Caco-2 (cell line): Measurements from ENCODE around the gene AMZ1. TPM values are rescaled to one million over a fixed set of nuclear protein-coding genes. Genes with fewer than 3 reads are reported as not detected.

Experiments
- BruUV-seq: library from RNA; stranded (reverse); fragments of 400-500 nt; replicated peaks from 2 replicates; lab custom pipeline; 2021; lab: Mats Ljungman, UMichigan
- CTCF ChIA-PET: fragments of 300-600 bp; sonication (Branson Sonifier 250); formaldehyde crosslinking; loops from one replicate; lab custom pipeline; 2022; ENCODE audit warnings: antibody characterized with exemption; lab: Charles Lee
- POLR2A ChIA-PET: fragments of 300-600 bp; sonication (Branson Sonifier 250); formaldehyde crosslinking; loops from one replicate; lab custom pipeline; 2022; ENCODE audit warnings: antibody characterized with exemption; lab: Charles Lee
- DNase-seq, 2 experiments: peaks; one replicate each; pipeline versions ENCODE4 v3.0.0 to v3.0.0-alpha.2; 2020 to 2022
- H3K27me3 ChIP-seq: replicated peaks from 2 replicates; pipeline ENCODE4 v1.6.0; 2011; ENCODE audit warnings: low read length; ENCODE audit not compliant: control insufficient read depth, insufficient read depth
- H3K36me3 ChIP-seq: 2 replicates; pipeline ENCODE4 v1.5.1; 2011; ENCODE audit warnings: low read length; ENCODE audit not compliant: control insufficient read depth, insufficient read depth
- H3K4me1 ChIP-seq: fragments of 250-450 bp; sonication (Bioruptor Pico); 2 replicates; pipeline ENCODE4 v1.5.1; 2020; ENCODE audit warnings: mild to moderate bottlenecking
- H3K4me3 ChIP-seq: 2 replicates; pipeline ENCODE4 v1.5.1; 2011; ENCODE audit warnings: low read depth, mild to moderate bottlenecking, control low read depth, low read length
- H3K9me3 ChIP-seq: fragments of 250-450 bp; sonication (Bioruptor Pico); 2 replicates; pipeline ENCODE4 v1.5.1; 2020; ENCODE audit warnings: mild to moderate bottlenecking, moderate library complexity
- H3K27ac Mint-ChIP-seq: one replicate; pipeline ENCODE4 v1.8.0; 2022; ENCODE audit warnings: mixed read lengths; ENCODE audit not compliant: unreplicated experiment
- H3K27me3 Mint-ChIP-seq: one replicate; pipeline ENCODE4 v1.8.0; 2022; ENCODE audit warnings: mixed read lengths; ENCODE audit not compliant: insufficient read depth, unreplicated experiment
- H3K36me3 Mint-ChIP-seq: one replicate; pipeline ENCODE4 v1.8.0; 2022; ENCODE audit warnings: mild to moderate bottlenecking, mixed read lengths; ENCODE audit not compliant: insufficient read depth, unreplicated experiment
- H3K4me1 Mint-ChIP-seq: one replicate; pipeline ENCODE4 v1.8.0; 2022; ENCODE audit warnings: low read depth, mixed read lengths; ENCODE audit not compliant: unreplicated experiment
- H3K4me3 Mint-ChIP-seq: one replicate; pipeline ENCODE4 v1.8.0; 2022; ENCODE audit warnings: mild to moderate bottlenecking, moderate library complexity, mixed read lengths; ENCODE audit not compliant: unreplicated experiment
- H3K9me3 Mint-ChIP-seq: one replicate; pipeline ENCODE4 v1.8.0; 2022; ENCODE audit warnings: mixed read lengths; ENCODE audit not compliant: unreplicated experiment
- intact Hi-C: fragments of 100-400 bp; cut with micrococcal nuclease; formaldehyde crosslinking; loops from one replicate; pipeline ENCODE4 v1.10.0; 2022; ENCODE audit not compliant: unreplicated experiment
- total RNA-seq: library from RNA; stranded (reverse); gene quantifications from 2 replicates; pipeline ENCODE4 v1.2.3, GENCODE V29; 2022
- TF ChIP-seq, protein P1 (sequence below), 2 experiments: fragments of 200-600 bp in 1 of 2; IDR thresholded peaks; 1 replicate in 1 of 2; 2 replicates in 1 of 2; pipeline versions ENCODE4 v1.5.1 to v1.8.0; 2011 to 2022; ENCODE audit warnings: antibody characterized with exemption in 1 of 2, control low read depth in 1 of 2, inconsistent platforms in 1 of 2, low read depth in 1 of 2, low read length in 1 of 2, mild to moderate bottlenecking in 1 of 2, moderate library complexity in 1 of 2; ENCODE audit not compliant: insufficient read depth in 1 of 2, severe bottlenecking in 1 of 2, unreplicated experiment in 1 of 2

Gene AMZ1
- total RNA-seq, 1 experiment from 2014 or later, result 0.11 TPM

DNA sequence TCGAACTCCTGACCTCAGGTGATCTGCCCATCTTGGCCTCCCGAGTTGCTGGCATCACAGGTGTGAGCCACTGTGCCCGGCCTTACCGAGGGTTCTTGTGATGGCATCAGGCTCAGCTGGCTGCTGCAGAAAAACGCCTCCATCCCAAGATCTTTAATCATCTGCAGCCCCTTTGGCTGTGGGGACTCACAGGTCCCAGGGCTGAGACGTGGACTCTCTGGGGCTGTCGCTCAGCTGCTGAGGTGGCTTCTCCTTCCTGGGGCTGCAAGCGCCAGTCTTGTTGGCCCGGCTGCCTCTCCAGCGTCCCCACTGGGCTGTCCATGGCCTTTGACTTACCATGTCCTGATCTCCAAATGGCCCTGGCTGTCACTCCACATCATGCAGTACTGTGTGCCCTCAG, 20.0 kb downstream of the AMZ1 start:
- no TSS peak for BruUV-seq

DNA sequence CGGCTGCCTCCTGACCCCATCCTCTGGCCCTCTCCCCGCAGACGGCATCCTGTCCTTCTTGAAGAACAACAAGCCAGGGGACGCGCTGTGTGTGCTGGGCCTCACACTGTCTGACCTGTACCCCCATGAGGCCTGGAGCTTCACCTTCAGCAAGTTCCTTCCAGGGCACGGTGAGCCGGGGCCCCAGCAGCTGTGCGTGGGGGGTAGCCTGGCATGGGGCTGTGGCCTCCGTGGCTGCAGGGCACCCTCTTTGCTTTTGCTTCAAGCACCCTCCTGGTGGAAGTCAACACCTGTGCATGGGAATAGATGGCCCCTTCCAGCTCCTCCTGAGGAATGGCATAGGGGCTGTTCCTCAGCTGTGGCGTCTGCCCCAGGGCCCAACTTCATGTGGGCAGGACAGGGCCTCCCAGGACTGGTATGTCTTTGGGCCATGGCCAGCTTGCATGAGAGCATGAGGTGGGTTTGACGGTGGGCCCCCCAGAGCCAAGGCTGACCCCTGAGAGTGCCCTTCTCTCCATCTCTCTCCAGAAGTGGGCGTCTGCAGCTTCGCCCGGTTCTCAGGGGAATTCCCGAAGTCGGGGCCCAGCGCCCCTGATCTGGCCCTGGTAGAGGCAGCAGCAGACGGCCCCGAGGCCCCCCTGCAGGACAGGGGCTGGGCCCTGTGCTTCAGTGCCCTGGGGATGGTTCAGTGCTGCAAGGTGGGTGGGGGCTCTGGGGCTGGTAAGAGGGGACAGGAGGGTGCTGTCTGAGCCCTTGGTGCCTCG, 20.7 kb downstream of the AMZ1 start:
- intact Hi-C loops, result no loop called here
- H3K36me3 ChIP-seq, result no peaks in the 10 kb centered on the region
- no peaks in the 10 kb centered on the region for H3K9me3 Mint-ChIP-seq
- TF ChIP-seq, protein P1, sequence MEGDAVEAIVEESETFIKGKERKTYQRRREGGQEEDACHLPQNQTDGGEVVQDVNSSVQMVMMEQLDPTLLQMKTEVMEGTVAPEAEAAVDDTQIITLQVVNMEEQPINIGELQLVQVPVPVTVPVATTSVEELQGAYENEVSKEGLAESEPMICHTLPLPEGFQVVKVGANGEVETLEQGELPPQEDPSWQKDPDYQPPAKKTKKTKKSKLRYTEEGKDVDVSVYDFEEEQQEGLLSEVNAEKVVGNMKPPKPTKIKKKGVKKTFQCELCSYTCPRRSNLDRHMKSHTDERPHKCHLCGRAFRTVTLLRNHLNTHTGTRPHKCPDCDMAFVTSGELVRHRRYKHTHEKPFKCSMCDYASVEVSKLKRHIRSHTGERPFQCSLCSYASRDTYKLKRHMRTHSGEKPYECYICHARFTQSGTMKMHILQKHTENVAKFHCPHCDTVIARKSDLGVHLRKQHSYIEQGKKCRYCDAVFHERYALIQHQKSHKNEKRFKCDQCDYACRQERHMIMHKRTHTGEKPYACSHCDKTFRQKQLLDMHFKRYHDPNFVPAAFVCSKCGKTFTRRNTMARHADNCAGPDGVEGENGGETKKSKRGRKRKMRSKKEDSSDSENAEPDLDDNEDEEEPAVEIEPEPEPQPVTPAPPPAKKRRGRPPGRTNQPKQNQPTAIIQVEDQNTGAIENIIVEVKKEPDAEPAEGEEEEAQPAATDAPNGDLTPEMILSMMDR (IDR thresholded peaks at IDR 0.05; ENCODE audit: insufficient read depth in 1 of 2, low read depth in 1 of 2, low read length in 1 of 2, severe bottlenecking in 1 of 2, unreplicated experiment in 1 of 2), result no peak
- H3K4me1 Mint-ChIP-seq, result no peaks in the 10 kb centered on the region
- no peak overlapping the region for H3K4me3 ChIP-seq
- no TSS peak for BruUV-seq
- no peaks in the 10 kb centered on the region for H3K27me3 ChIP-seq
- H3K36me3 Mint-ChIP-seq, result peaks cover 30% of the 10 kb centered on the region
- H3K4me1 ChIP-seq, result no peaks in the 10 kb centered on the region
- H3K27ac Mint-ChIP-seq, result no peak overlapping the region
- DNase-seq, result no peak
- H3K27me3 Mint-ChIP-seq, result no peaks in the 10 kb centered on the region
- no peaks in the 10 kb centered on the region for H3K9me3 ChIP-seq
- POLR2A ChIA-PET, result no interaction called here
- CTCF ChIA-PET, result interaction anchor here (1.0 kb wide), 1 partner anchor 10 kb away, joined by 3 read pairs; no protein-coding TSS in a partner anchor
- no peak overlapping the region for H3K4me3 Mint-ChIP-seq

More for the DNA sequence above, 20.0 kb downstream of the AMZ1 start:
- no peak overlapping the region for H3K27ac Mint-ChIP-seq
- no peaks in the 10 kb centered on the region for H3K9me3 Mint-ChIP-seq
- H3K27me3 Mint-ChIP-seq, result no peaks in the 10 kb centered on the region
- no peaks in the 10 kb centered on the region for H3K9me3 ChIP-seq
- no peak for DNase-seq
- intact Hi-C loops, result no loop called here
- POLR2A ChIA-PET, result no interaction called here
- H3K4me1 ChIP-seq, result no peaks in the 10 kb centered on the region
- H3K36me3 ChIP-seq, result no peaks in the 10 kb centered on the region
- TF ChIP-seq, protein P1 (IDR thresholded peaks at IDR 0.05; ENCODE audit: insufficient read depth in 1 of 2, low read depth in 1 of 2, low read length in 1 of 2, severe bottlenecking in 1 of 2, unreplicated experiment in 1 of 2), result no peak
- no peak overlapping the region for H3K4me3 Mint-ChIP-seq
- peaks cover 25% of the 10 kb centered on the region for H3K36me3 Mint-ChIP-seq
- no peaks in the 10 kb centered on the region for H3K4me1 Mint-ChIP-seq
- H3K27me3 ChIP-seq, result no peaks in the 10 kb centered on the region
- CTCF ChIA-PET, result interaction anchor here (0.6 to 1.0 kb wide), 2 partner anchors 11 to 37 kb away, joined by 3 read pairs; no protein-coding TSS in a partner anchor
- H3K4me3 ChIP-seq, result no peak overlapping the region

DNA sequence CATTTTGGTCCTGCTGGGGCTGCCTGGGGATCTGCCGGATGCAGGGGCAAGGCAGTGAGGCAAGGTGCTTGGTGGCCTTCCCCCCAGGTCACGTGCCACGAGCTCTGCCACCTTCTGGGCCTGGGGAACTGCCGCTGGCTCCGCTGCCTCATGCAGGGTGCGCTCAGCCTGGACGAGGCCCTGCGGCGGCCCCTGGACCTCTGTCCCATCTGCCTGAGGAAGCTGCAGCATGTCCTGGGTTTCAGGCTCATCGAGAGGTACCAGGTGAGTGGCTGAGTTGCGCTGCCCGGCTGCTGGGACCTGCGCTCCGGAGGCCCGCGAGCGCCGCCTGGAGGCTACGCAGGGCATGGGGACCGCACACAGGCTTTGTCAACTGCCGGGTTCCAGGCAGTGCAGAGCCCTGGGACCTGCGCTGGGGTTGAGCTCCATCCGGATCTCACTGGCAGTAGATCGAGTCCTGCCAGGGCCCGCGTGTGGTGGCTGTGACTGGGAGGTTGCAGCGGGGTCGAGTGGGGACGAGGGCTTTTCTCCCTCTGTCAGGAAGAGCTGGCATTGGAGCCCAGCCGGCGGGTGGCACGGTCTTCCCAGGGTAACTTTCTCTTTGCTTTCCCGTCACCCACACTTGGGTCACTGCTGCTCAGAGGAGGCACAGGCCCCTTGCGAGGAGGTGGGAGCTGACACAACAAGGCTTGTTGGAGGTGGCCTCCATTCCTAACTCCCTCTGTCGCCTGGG, 21.7 kb downstream of the AMZ1 start:
- Mint-ChIP-seq H3K27me3 (no peaks in the 10 kb centered on the region), H3K27ac (no peak overlapping the region), H3K9me3 (no peaks in the 10 kb centered on the region), H3K4me3 (no peak overlapping the region), H3K36me3 (peaks cover 36% of the 10 kb centered on the region), H3K4me1 (no peaks in the 10 kb centered on the region)
- peak in 1 of 2 experiments; percentile 34 for DNase-seq
- TF ChIP-seq, protein P1 (IDR thresholded peaks at IDR 0.05; ENCODE audit: insufficient read depth in 1 of 2, low read depth in 1 of 2, low read length in 1 of 2, severe bottlenecking in 1 of 2, unreplicated experiment in 1 of 2), result peak in 1 of 2 experiments; percentile 27
- POLR2A ChIA-PET, result no interaction called here
- Histone ChIP-seq H3K27me3 (no peaks in the 10 kb centered on the region), H3K4me3 (no peak overlapping the region), H3K9me3 (no peaks in the 10 kb centered on the region), H3K36me3 (no peaks in the 10 kb centered on the region), H3K4me1 (no peaks in the 10 kb centered on the region)
- CTCF ChIA-PET, result interaction anchor here (0.5 to 0.6 kb wide), 4 partner anchors 22 to 154 kb away, joined by 3 to 4 read pairs (median 4); no protein-coding TSS in a partner anchor
- intact Hi-C loops, result no loop called here
- BruUV-seq, result no TSS peak
